Lower leg skin (tissue), 4 donors: ENCODE results near the gene CFAP221. TPM values are rescaled to one million over a fixed set of nuclear protein-coding genes. Genes with fewer than 3 reads are reported as not detected.

Source experiments
- DNase-seq, 2 donors: peaks; one replicate each; pipeline ENCODE4 v3.0.0-alpha.2; 2019; ENCODE audit warnings: low spot score in 2 of 2
- H3K4me3 ChIP-seq: fragments of 200-600 bp; sonication (generic); 2 replicates; pipeline ENCODE4 v1.5.1; 2017; ENCODE audit warnings: mild to moderate bottlenecking, low read depth; ENCODE audit not compliant: poor library complexity, severe bottlenecking
- POLR2A ChIP-seq, 2 donors: fragments of 450-650 bp; IDR thresholded peaks; one replicate each; pipeline ENCODE4 v1.6.1; 2016 to 2017; ENCODE audit warnings: antibody characterized with exemption in 2 of 2, mild to moderate bottlenecking in 1 of 2, moderate library complexity in 1 of 2
- WGBS, 2 donors: methylation state at CpG; one replicate each; pipeline ENCODE4 v1.1.5; 2018; 5-methylcytosine and 5-hydroxymethylcytosine counted together
- intact Hi-C: fragments of 100-400 bp; cut with DNase I; formaldehyde crosslinking; loops from one replicate; pipeline ENCODE4 v1.15.0; 2023; ENCODE audit warnings: low total_unique reads
- total RNA-seq, 4 donors: library from RNA; depleted of rRNA; stranded (reverse); fragments of >200 nt; gene quantifications; one replicate each; pipeline ENCODE4 v1.1.0, GENCODE V29; 2016
- TF ChIP-seq, protein P1 (sequence below), 3 donors: fragments of 450-650 bp; IDR thresholded peaks; one replicate each; pipeline ENCODE4 v1.5.1; 2016; ENCODE audit warnings: antibody characterized with exemption in 3 of 3, mild to moderate bottlenecking in 3 of 3, moderate library complexity in 2 of 3

CFAP221 gene
- total RNA-seq, 4 donors from 2014 or later: not detected

DNA sequence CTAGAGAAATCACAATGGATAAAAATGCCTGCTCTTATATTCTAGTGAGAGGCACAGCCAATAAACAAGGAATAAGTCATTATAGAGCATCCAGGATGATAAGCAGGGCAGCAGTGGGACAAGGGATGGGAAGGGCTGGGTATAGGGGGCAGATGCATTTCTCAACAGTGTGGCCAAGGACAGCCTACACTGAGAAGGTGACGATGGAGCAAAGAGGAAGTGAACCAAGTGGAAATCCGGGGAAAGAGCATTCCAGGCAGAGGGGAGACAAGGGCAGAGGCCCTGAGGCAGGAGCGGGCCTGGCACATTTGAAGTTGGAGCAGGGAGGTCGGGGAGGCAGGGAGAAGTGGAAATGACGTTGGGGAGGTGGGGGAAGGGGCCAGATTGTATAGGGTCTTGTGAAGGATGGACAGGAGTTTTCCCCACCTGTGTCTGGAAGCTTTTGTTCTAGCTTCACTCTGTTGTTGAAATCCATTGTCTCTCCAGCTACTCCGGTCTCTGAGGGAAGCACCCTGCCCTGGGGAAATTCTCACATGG is 152.3 kb downstream of the CFAP221 start:
- intact Hi-C loops: loop anchor here (5.0 kb wide), 1 partner anchor 481 kb away; no protein-coding TSS in a partner anchor
- no peak for TF ChIP-seq POLR2A (IDR thresholded peaks at IDR 0.05)
- TF ChIP-seq, protein P1, sequence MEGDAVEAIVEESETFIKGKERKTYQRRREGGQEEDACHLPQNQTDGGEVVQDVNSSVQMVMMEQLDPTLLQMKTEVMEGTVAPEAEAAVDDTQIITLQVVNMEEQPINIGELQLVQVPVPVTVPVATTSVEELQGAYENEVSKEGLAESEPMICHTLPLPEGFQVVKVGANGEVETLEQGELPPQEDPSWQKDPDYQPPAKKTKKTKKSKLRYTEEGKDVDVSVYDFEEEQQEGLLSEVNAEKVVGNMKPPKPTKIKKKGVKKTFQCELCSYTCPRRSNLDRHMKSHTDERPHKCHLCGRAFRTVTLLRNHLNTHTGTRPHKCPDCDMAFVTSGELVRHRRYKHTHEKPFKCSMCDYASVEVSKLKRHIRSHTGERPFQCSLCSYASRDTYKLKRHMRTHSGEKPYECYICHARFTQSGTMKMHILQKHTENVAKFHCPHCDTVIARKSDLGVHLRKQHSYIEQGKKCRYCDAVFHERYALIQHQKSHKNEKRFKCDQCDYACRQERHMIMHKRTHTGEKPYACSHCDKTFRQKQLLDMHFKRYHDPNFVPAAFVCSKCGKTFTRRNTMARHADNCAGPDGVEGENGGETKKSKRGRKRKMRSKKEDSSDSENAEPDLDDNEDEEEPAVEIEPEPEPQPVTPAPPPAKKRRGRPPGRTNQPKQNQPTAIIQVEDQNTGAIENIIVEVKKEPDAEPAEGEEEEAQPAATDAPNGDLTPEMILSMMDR (IDR thresholded peaks at IDR 0.05): no peak
- no peak overlapping the region for H3K4me3 ChIP-seq
- WGBS, 2 donors: 64 to 76% methylated on average over 6 of the region's 6 CpGs
- DNase-seq: no peak

DNA sequence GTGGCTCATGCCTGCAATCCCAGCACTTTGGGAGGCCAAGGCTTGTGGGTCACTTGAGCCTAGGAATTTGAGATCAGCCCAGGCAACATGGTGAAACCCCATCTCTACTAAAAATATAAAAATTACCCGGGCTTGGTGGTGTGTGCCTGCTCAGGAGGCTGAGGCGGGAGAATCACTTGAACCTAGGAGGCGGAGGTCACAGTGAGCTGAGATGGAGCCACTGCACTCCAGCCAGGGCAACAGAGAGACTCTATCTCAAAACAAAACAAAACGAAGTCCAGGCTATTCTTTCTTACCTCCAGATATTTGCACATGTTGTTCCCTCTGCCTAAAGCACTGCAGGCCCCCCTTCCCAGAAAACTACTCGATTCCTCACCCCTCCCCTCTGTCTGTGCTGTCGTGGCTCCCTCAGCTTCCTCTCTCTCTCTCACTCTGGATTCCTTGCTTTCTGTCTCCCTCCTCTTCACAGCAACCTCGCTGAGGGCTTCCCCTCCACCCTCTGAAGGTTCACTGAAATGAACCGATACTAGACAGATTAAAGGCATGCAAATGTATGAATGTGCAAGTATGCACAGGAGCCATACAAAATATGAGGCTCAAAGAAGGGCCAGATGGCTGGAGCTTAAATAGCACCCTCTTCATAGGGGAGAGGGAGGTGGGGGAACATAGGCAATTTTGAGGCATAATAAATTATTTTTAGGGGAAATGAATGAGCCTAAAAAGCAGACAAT is 153.2 kb downstream of the CFAP221 start:
- H3K4me3 ChIP-seq: no peak overlapping the region
- no peak for TF ChIP-seq POLR2A (IDR thresholded peaks at IDR 0.05)
- TF ChIP-seq, protein P1 (IDR thresholded peaks at IDR 0.05): no peak
- WGBS, 2 donors: 51 to 53% methylated on average over 8 of the region's 8 CpGs
- intact Hi-C loops: loop anchor here (5.0 kb wide), 1 partner anchor 480 kb away; no protein-coding TSS in a partner anchor
- no peak for DNase-seq

DNA sequence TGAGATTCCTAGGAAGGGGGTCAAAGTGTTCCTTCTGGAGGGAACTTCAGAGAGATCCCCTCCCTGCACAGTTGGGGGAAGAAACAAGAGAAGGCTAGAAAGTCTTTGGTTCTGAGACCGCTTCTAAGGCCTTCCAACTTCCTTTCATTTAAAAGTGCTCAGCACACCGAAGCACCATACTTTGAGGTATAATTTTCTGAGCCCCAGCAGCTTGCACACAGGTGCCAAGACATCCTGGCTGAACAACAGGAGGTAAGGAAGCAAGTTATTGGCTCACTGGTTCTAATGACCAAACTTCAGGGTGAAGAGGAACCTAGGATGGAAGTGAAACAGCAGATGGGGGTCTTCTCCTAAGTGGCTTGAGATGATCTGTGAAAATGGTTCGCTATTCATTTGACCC is 154.0 kb downstream of the CFAP221 start:
- no peak overlapping the region for H3K4me3 ChIP-seq
- TF ChIP-seq POLR2A (IDR thresholded peaks at IDR 0.05): no peak
- TF ChIP-seq, protein P1 (IDR thresholded peaks at IDR 0.05): no peak
- WGBS, 2 donors: 88 to 98% methylated on average over 3 of the region's 3 CpGs
- DNase-seq: no peak
- intact Hi-C loops: loop anchor here (5.0 kb wide), 1 partner anchor 479 kb away; no protein-coding TSS in a partner anchor

DNA sequence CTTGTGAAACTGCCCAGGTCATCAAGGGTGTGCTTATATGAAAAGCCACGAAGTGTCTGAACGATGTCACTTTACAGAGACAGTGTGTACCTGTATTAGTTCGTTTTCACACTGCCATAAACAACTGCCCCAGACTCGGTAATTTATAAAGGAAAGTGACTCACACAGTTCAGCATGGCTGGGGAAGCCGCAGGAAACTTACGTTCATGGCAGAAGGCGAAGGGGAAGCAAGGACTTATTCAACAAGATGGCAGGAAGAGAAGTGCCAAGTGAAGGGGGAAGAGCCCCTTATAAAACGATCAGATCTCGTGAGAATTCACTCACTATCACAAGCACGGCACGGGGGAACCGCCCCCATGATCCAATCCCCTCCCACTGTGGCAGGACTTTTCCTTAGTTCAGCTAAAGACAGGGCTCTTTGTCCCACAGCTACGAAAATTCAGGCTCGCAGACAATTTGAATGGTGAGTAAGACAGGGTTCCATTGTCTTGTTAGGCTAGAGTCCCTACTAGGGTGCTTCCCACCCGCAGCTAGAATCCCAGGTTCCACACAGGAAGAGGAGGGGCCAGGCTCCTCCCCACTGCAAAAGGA is 154.9 kb downstream of the CFAP221 start:
- H3K4me3 ChIP-seq: no peak overlapping the region
- no peak for DNase-seq
- WGBS, 2 donors: 75 to 78% methylated on average over 15 of the region's 15 CpGs
- TF ChIP-seq, protein P1 (IDR thresholded peaks at IDR 0.05): no peak
- intact Hi-C loops: loop anchor here (5.0 kb wide), 1 partner anchor 478 kb away; no protein-coding TSS in a partner anchor

DNA sequence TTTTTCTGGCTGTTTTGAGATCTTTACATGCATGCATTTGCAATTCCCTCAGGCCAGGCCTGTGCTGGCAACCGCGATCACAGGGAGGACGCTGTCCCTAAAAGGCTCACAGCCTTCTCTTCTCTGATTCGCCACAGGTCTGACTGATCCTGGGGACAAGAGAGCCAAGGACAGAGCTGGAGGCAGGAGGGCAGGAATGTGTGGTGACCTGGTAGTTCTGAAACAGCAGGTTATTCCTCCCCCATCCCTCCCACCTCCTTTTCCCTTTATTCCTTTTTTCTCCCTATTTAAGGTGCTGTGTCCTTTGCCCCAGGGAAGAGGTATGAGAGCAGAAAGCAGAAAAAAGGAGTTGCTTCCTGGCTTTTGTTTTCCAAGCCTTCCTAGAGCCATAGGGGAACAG is 156.6 kb downstream of the CFAP221 start:
- no peak for TF ChIP-seq POLR2A (IDR thresholded peaks at IDR 0.05)
- TF ChIP-seq, protein P1 (IDR thresholded peaks at IDR 0.05): no peak
- DNase-seq: no peak
- H3K4me3 ChIP-seq: no peak overlapping the region
- intact Hi-C loops: no loop called here
- 74 to 78% methylated on average over 4 of the region's 4 CpGs for WGBS, 2 donors
